ENCODE measurements around the gene ZNF333. TPM values are rescaled to one million over a fixed set of nuclear protein-coding genes. Genes with fewer than 3 reads are reported as not detected.

ZNF333 gene
- total RNA-seq, 1 donor from 2014 or later, result 16.5 TPM

Other genes with a start within 250 kb of the ZNF333 start
- gene PTGER1, start 214.7 kb upstream of the ZNF333 start, total RNA-seq, result 1.9 TPM
- gene GIPC1, start 193.9 kb upstream of the ZNF333 start, total RNA-seq, result 127 TPM
- 142 TPM for gene DNAJB1, start 171.7 kb upstream of the ZNF333 start, total RNA-seq
- 149 TPM for gene TECR, start 160.5 kb upstream of the ZNF333 start, total RNA-seq
- gene NDUFB7, start 118.0 kb upstream of the ZNF333 start, total RNA-seq, result 184 TPM
- gene CLEC17A, start 107.0 kb upstream of the ZNF333 start, total RNA-seq, result 0.09 TPM
- gene ADGRE3, start 15.2 kb upstream of the ZNF333 start, total RNA-seq, result not detected
- gene ADGRE2, start 88.5 kb downstream of the ZNF333 start, total RNA-seq, result 5.1 TPM
- gene OR7A5, start 145.1 kb downstream of the ZNF333 start, total RNA-seq, result not detected
- gene OR7C1, start 145.1 kb downstream of the ZNF333 start, total RNA-seq, result 0.14 TPM
- not detected for gene OR7A10, start 158.9 kb downstream of the ZNF333 start, total RNA-seq
- not detected for gene OR7A17, start 196.1 kb downstream of the ZNF333 start, total RNA-seq

All from mucosa of gallbladder (tissue), 1 donor.